Neural progenitor cell (in vitro differentiated cells): ENCODE results near the gene SHKBP1.

Experiments used
- CTCF ChIP-seq: fragments of 200-600 bp; sonication (generic); IDR thresholded peaks from 2 replicates; pipeline ENCODE4 v1.5.1; 2017; ENCODE audit warnings: antibody characterized with exemption, mild to moderate bottlenecking
- EZH2phosphoT487 ChIP-seq: fragments of 200-600 bp; sonication (generic); IDR thresholded peaks from 2 replicates; pipeline ENCODE4 v1.6.1; 2017; ENCODE audit warnings: antibody characterized with exemption

DNA sequence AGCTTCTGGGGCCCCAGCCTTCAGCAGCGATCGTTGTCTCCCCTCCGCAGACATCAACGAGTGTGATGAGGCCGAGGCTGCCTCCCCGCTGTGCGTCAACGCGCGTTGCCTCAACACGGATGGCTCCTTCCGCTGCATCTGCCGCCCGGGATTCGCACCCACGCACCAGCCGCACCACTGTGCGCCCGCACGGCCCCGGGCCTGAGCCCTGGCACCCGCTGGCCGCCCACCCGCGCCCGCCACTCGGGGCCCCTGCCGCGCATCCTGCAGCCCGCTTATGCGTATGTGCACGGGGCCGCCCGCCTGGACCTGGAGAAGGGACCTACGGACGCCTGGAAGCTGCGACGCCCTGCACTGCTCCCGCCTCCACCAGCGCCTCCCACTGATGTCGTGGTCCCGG is 52.7 kb downstream of the SHKBP1 start:
- TF ChIP-seq CTCF (no peak), EZH2phosphoT487 (no peak)
